ENCODE measurements around the gene SULF2.

DNA sequence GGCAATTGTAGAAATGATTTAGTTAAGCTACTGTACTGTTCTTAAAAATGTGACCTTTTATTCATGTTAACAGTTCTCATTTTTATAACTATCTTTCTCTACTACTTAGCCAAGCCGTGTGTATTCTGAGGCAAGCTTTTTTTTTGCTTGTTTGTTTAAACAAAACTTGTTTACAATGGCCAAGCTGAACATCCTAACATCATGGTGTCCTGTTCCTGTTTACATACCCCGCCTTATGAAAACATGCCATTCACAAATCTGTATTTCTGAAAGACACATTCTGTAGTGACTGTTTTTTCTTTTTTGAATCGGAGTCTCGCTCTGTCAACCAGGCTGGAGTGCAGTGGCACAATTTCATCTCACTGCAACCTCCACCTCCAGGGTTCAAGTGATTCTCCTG is 142.7 kb downstream of the SULF2 start:
- no peak for TF ChIP-seq EZH2 (IDR thresholded peaks at IDR 0.05; ENCODE audit: borderline replicate concordance, low read depth, low read length, poor library complexity, severe bottlenecking)
- TF ChIP-seq, protein P1, sequence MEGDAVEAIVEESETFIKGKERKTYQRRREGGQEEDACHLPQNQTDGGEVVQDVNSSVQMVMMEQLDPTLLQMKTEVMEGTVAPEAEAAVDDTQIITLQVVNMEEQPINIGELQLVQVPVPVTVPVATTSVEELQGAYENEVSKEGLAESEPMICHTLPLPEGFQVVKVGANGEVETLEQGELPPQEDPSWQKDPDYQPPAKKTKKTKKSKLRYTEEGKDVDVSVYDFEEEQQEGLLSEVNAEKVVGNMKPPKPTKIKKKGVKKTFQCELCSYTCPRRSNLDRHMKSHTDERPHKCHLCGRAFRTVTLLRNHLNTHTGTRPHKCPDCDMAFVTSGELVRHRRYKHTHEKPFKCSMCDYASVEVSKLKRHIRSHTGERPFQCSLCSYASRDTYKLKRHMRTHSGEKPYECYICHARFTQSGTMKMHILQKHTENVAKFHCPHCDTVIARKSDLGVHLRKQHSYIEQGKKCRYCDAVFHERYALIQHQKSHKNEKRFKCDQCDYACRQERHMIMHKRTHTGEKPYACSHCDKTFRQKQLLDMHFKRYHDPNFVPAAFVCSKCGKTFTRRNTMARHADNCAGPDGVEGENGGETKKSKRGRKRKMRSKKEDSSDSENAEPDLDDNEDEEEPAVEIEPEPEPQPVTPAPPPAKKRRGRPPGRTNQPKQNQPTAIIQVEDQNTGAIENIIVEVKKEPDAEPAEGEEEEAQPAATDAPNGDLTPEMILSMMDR (conservative IDR thresholded peaks at IDR 0.05; ENCODE audit: low read depth, low read length): no peak
